GM19372 (cell line): Measurements from ENCODE around the gene PAN2.
A peak's percentile ranks its signal among the peaks of the same experiment; 100 is the strongest.

Source experiments
- ATAC-seq: cut with Tn5 transposase; IDR thresholded peaks from one replicate; pipeline ENCODE4 v1.9.1; 2021; ENCODE audit warnings: mild to moderate bottlenecking, low read depth, moderate library complexity; ENCODE audit not compliant: unreplicated experiment

The PAN2 gene, protein sequence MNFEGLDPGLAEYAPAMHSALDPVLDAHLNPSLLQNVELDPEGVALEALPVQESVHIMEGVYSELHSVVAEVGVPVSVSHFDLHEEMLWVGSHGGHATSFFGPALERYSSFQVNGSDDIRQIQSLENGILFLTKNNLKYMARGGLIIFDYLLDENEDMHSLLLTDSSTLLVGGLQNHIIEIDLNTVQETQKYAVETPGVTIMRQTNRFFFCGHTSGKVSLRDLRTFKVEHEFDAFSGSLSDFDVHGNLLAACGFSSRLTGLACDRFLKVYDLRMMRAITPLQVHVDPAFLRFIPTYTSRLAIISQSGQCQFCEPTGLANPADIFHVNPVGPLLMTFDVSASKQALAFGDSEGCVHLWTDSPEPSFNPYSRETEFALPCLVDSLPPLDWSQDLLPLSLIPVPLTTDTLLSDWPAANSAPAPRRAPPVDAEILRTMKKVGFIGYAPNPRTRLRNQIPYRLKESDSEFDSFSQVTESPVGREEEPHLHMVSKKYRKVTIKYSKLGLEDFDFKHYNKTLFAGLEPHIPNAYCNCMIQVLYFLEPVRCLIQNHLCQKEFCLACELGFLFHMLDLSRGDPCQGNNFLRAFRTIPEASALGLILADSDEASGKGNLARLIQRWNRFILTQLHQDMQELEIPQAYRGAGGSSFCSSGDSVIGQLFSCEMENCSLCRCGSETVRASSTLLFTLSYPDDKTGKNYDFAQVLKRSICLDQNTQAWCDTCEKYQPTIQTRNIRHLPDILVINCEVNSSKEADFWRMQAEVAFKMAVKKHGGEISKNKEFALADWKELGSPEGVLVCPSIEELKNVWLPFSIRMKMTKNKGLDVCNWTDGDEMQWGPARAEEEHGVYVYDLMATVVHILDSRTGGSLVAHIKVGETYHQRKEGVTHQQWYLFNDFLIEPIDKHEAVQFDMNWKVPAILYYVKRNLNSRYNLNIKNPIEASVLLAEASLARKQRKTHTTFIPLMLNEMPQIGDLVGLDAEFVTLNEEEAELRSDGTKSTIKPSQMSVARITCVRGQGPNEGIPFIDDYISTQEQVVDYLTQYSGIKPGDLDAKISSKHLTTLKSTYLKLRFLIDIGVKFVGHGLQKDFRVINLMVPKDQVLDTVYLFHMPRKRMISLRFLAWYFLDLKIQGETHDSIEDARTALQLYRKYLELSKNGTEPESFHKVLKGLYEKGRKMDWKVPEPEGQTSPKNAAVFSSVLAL

GRCh38 chr12:56333679-56334489 lies at the start of gene PAN2:
Gene PAN2 (minus strand): TSS chr12:56334000. CDS start chr12:56333094, 906 bp downstream.
- ATAC-seq = peak; percentile 97

- ATAC-seq = no peak
These were observed 48.8 kb upstream of the PAN2 start for GRCh38 chr12:56382611-56383010.

DNA sequence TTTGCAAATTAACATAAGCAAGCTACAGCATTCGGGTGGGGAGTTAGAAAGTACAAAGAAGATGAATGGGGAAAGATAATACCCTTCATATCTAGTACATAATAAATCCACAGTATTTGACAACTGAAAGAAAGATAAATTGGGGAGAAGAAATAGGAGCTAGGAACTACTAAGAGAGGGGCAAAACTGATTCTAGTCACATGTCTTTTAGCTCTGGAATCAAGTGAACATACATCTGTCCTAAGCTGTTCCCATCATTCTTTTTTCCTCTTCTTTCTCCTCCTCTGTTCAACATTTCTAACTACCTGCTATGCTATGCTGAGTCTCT lies 44.2 kb upstream of the PAN2 start:
- ATAC-seq = no peak

- no peak for ATAC-seq
These were observed 43.6 kb upstream of the PAN2 start for GRCh38 chr12:56377310-56377988.

- peak; percentile 75 for ATAC-seq
These were observed 42.0 kb upstream of the PAN2 start for GRCh38 chr12:56375598-56376434.

DNA sequence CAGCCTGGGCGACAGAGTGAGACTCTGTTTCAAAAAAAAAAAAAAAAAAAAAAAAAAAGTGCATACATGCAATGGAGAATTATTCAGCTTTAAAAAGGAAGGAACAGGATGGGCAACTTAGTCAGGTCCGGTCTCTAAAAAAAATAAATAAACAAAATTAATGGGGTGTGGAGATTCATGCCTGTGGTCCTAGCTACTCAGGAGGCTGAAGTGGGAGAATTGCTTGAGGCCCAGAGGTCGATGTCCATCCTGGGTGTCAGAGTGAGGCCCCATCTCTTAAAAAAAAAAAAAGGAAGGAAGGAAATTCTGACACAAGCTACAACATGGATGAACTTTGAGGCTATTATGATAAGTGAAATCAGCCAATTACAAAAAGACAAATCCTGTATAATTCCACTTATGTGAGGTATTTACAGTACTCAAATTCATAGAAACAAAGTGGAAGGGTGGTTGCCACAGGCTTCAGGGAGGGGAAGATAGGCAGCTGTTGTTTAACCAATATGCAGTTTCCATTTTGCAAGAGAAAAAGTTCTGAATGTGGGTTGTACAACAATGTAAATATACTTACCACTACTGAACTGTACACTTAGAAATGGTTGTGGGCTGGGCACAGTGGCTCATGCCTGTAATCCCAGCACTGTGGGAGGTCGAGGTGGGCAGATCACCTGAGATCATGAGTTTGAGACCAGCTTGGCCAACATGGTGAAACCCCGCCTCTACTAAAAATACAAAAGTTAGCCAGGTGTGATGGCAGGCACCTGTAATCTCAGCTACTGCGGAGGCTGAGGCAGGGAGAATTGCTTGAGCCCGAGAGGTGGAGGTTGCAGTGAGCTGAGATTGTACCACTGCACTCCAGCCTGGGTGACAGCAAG lies 41.2 kb upstream of the PAN2 start:
- peak; percentile 28 for ATAC-seq

DNA sequence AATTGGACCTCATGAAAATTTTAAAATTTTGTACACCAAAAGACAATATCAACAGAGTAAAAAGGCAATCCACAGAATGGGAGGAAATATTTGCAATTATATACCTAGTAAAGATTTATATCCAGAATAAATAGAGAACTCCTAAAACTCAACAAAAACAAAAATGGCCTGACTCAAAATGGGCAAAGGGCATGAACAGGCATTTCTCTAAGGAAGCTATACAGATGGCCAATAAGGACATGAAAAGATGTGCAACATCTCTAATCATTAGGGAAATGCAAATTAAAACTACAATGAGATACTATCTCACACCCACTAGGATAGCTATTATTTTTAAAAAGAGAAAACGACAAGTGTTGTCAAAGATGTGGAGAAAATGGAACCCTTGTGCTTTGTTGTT lies 39.7 kb upstream of the PAN2 start:
- no peak for ATAC-seq

DNA sequence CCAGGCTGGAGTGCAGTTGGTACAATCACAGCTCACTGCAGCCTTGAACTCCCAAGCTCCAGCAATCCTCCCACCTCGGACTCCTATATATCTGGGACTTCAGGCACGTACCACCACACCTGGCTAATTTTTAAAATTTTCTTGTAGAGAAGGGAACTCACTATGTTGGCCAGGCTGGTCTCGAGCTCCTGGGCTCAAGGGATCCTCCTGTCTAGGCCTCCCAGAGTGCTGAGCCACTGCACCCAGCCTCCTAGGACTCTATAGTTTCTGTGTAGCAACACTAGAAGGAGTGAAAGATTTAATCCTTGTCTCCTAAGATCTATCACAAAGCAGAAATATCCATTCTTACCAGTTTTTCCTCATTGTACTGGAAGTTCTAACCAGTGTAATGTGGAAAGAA lies 33.1 kb upstream of the PAN2 start:
- ATAC-seq = no peak

DNA sequence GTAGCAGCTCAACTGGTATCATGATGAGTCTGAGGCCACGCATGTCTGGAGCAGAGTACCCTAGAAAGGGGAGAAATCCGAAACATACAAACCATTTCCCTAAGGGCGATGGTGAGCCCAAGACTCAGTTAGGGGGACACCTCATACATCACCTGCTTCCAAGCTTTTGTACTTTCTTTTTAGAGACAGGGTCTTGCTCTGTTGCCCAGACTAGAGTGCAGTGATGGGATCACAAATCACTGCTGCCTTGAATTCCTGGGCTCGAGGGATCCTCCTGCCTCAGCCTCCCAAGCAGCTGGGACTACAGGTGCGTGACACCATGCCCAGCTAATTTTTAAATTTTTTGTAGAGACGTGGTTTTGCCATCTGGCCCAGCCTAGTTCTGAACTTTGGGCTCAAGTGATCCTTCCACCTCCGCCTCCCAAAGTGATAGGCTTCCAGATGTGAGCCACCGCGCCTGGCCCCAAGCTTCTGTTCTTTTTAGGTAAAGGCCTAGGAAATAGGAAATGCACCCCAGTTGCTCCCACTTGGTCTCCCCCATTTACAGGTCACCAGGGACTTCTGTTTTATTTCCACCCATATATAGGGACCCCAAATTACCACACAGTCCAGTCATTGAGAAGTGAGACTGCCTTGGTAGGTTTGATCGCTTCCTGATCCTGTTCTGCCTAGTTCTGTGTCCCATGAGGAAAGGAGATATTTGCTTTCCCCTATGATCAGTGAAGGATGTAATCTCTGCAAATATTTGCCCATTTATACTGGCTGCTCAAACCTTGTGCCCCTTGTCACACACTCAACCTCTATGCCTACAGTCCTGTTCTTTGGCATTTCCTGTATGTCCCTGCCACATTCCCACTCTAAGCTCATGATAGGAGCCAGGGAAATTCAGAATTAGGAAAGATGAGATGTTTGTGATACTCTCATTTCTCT lies 28.6 kb upstream of the PAN2 start, which contains the start of gene APOF:
TSS of gene APOF (minus strand) at position 728 of the 930 bp plus-strand sequence. CDS start at position 616, 112 bp downstream.
- ATAC-seq = no peak

DNA sequence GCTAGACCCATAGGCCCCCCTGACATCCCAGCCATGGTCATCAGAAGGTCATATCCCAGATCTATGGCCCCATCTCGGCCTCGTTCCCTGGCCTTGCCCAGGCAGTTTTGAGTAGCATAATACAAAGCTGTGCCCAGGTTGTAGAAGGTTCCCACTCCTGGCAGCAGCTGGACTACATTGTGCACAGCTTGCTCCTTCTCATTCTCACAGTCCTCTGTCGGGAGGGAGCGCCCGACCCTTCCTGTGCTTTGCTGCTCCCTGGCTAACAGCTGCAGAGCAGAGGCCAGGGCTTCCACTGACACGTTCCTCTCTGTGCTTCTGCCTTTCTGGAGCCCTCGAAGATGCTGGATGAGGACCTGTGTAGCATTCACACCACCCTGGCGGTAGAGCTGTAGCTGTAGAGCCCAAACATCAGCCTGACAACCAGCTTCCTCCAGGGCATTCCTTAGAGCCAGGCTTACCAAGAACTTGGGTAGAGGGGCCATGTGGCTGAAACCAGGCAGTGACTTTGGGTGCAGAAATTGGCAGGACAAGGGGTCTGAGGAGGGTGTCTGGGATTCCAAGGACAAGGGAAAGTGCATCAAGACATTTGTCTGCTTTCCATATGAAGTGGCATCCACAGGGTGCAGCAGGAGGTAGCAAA lies 27.8 kb upstream of the PAN2 start:
- no peak for ATAC-seq

DNA sequence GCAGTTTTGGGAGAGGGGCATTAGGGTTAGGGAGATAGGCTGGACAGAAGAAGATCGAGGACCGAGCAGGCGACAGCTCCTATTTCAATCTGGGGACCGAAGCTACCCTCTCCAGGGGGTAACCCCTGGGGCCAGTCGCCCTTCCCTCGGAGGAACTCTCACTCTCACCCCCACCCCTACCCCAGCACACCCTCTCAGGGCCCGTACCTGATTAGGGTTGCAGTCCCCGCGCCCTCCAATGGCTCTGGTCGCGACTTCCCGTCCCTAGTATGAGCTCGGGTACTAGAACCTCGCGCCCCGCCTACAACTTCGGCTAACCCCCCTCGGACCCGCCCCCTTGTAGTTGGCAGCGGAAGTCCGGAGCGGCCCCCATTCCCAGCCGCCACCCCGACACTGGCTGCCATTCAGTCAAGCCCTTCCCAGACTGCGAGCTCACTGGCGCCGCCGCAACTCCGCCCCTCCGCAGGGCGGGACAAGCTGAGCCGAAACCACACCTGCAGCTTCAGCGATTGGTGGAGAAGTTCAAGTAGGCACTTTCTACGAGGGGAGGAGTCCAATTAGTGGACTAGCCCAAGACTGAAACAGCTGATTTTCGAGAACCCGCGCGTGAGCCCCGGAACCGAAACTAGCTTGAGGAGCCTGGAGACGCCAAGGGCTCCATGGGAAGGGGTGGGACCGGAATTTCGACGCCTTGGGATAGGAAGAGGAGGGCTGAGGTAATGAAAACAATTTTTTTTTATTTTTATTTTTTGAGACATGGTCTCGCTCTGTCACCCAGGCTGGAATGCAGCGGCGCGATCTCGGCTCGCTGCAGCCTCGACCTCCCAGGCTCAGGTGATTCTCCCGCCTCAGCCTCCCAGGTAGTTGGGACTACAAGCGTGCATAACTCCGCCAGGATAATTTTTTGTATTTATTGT lies 26.3 kb upstream of the PAN2 start, which contains the start of gene STAT2:
TSS of gene STAT2 (minus strand) at position 257 of the 917 bp plus-strand sequence. CDS start 3,536 bp downstream, outside the sequence.
- ATAC-seq = peak; percentile 96

DNA sequence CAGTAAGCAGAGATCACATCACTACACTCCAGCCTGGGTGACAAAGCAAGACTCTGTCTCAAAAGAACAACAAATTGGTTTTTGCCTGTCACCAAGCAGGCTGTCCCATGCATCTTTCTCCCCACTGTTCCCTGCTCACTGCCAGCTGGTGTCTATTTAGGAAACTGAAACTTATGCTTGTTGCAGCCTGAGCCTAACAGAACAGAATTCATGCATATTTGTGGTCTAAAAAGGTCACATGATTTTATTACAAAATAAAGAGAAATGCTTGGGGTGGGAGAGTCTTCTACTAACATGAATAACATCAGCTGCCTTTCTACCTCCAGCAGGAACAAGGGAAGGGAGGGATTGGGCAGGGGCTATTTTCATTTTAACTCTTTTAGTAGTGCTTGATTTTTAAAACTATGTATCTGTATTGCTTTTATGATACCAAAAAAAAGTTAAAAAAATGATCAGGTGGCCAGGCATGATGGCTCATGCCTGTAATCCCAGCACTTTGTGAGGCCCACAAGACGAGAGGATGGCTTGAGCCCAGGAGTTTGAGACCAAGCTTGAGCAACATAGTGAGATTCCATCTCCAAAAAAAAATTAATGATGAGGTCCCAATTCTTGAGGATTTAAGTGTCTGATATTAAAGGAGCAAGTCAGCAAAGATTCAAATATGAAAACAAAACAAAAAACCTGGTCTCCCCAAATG lies 25.2 kb upstream of the PAN2 start:
- no peak for ATAC-seq

DNA sequence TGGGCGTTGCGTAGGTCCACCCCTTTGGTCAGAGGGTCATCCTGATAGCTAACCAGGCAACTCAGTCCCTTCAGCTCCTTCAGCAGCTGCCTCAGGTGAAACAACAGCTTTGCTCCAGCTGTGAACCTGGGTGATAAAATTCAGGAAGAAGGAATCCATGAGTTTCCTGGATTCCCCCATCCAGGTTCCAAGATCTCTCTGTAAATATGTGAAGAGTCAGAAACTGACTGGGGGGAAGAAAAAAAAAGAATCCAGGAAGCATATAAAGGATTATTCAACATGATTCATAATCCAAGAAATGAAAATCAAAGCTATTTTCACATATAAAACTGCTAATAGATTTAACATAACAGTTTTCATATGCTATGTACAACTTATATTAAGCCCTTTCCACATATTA lies 17.5 kb upstream of the PAN2 start:
- no peak for ATAC-seq

- ATAC-seq = no peak
These were observed 16.9 kb upstream of the PAN2 start for GRCh38 chr12:56350662-56351061.
